ENCODE data around the gene HMGN3. TPM values are rescaled to one million over a fixed set of nuclear protein-coding genes. Genes with fewer than 3 reads are reported as not detected.

The HMGN3 gene
- total RNA-seq, 1 donor from 2014 or later = 133 TPM

- no peak for TF ChIP-seq CTCF (conservative IDR thresholded peaks at IDR 0.05)
- no peaks in the 10 kb centered on the region for H3K36me3 Mint-ChIP-seq (ENCODE audit: low read depth)
- peaks cover 3% of the 10 kb centered on the region for H3K4me1 Mint-ChIP-seq
- H3K9me3 Mint-ChIP-seq = peaks cover 4% of the 10 kb centered on the region
- DNase-seq (ENCODE audit: low read depth, low spot score) = no peak
- H3K4me3 Mint-ChIP-seq = no peak overlapping the region
- H3K27me3 Mint-ChIP-seq (ENCODE audit: low read depth) = no peaks in the 10 kb centered on the region
- H3K27ac Mint-ChIP-seq (ENCODE audit: unreplicated experiment) = no peak overlapping the region
Measured at GRCh38 chr6:79239536-79240168, 5.2 kb upstream of the HMGN3 start.

DNA sequence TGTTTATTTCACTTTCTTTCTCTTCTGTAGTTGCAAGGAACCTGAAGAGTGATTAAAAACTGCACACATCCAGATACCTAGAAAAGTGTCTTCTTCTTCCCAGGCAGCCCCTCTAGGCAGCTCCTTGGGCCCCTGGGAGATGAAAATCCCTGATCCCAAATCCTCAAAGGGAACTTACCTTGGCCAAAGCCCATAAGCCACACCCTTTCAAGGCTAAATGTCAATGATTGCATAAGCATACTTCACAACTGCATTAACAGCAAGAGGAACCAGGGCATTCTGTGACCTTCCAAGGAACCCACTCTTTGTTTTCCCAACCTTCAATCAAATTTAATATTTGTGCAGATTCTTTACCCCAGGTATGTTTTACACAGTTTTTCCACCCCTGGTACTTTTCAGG, 4.4 kb upstream of the HMGN3 start:
- Mint-ChIP-seq H3K27me3 (ENCODE audit: low read depth) (no peaks in the 10 kb centered on the region), H3K4me3 (no peak overlapping the region), H3K27ac (ENCODE audit: unreplicated experiment) (no peak overlapping the region), H3K36me3 (ENCODE audit: low read depth) (no peaks in the 10 kb centered on the region), H3K4me1 (peaks cover 4% of the 10 kb centered on the region), H3K9me3 (peaks cover 4% of the 10 kb centered on the region)
- TF ChIP-seq CTCF (conservative IDR thresholded peaks at IDR 0.05) = no peak
- no peak for DNase-seq (ENCODE audit: low read depth, low spot score)

- Mint-ChIP-seq H3K4me1 (peaks cover 21% of the 10 kb centered on the region), H3K9me3 (peaks cover 4% of the 10 kb centered on the region), H3K4me3 (no peak overlapping the region), H3K27me3 (ENCODE audit: low read depth) (no peaks in the 10 kb centered on the region), H3K36me3 (ENCODE audit: low read depth) (no peaks in the 10 kb centered on the region), H3K27ac (ENCODE audit: unreplicated experiment) (no peak overlapping the region)
- DNase-seq (ENCODE audit: low read depth, low spot score) = no peak
- TF ChIP-seq CTCF (conservative IDR thresholded peaks at IDR 0.05) = no peak
Measured at GRCh38 chr6:79236711-79237110, 2.2 kb upstream of the HMGN3 start.

- Mint-ChIP-seq H3K36me3 (ENCODE audit: low read depth) (peaks cover 5% of the 10 kb centered on the region), H3K4me3 (peak overlapping the region; percentile 92), H3K27ac (ENCODE audit: unreplicated experiment) (peak overlapping the region; percentile 98), H3K4me1 (peaks cover 28% of the 10 kb centered on the region), H3K27me3 (ENCODE audit: low read depth) (no peaks in the 10 kb centered on the region), H3K9me3 (peaks cover 4% of the 10 kb centered on the region)
- DNase-seq (ENCODE audit: low read depth, low spot score) = peak; percentile 68
- TF ChIP-seq CTCF (conservative IDR thresholded peaks at IDR 0.05) = peak; percentile 55
Measured at GRCh38 chr6:79233611-79234149, 802 bp downstream of the HMGN3 start.

DNA sequence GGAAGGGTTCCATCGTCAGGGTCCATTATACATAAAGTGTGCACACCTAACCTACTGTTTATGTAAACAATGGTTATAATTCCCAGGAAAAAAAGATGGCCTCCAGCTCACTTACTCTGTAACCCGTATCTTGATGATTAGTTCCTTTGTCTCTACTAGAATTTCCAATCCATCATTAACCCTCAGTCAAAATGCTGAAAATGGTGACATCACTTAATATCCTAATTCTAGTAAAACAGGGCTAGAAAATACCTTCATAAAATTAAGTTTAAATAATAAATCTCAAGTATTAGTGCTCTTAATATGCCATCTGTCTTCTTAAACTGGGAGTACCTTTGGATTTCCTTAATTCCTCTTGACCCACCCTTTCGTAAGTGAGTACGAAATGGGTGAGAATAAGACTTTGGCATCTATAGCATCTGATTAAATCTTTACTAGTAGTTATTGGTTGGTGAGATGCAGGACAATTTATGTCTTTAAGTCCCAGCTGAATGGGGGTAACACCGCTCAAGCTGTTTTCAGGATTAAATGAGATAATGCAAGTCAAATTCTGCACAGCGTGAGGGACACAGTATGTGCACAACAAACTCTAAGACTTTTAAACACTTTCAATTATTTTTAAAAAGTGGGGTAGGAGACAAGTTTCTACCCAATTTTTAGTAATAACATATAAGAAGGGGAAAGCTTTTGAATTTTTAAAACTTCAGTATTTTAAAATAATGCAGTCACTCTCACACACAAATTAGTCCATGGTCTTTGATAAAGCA, 1.6 kb downstream of the HMGN3 start:
- no peaks in the 10 kb centered on the region for H3K27me3 Mint-ChIP-seq (ENCODE audit: low read depth)
- TF ChIP-seq CTCF (conservative IDR thresholded peaks at IDR 0.05) = no peak
- peaks cover 28% of the 10 kb centered on the region for H3K4me1 Mint-ChIP-seq
- H3K27ac Mint-ChIP-seq (ENCODE audit: unreplicated experiment) = no peak overlapping the region
- H3K36me3 Mint-ChIP-seq (ENCODE audit: low read depth) = peaks cover 7% of the 10 kb centered on the region
- peaks cover 4% of the 10 kb centered on the region for H3K9me3 Mint-ChIP-seq
- peak overlapping the region; percentile 92 for H3K4me3 Mint-ChIP-seq
- DNase-seq (ENCODE audit: low read depth, low spot score) = no peak
